NCI-H2227 treated with DMSO at 0.1 percent for 48 hours (cell line): ENCODE measurements around the gene USF2.
A peak's percentile ranks its signal among the peaks of the same experiment; 100 is the strongest.
"Not testable (repeated sequence)": the region's sequence is repeated elsewhere in the genome, so short reads cannot be mapped to it uniquely, and the experiment has no call there.

Source experiments
- DNase-seq: peaks from one replicate; lab custom pipeline; 2025; lab: John Stamatoyannopoulos, UW

The USF2 gene

GRCh38 chr19:35268536-35269437 is at the start of gene USF2:
Gene USF2, plus strand, starts transcription at chr19:35268962. Its CDS starts 140 bp downstream, at chr19:35269102.
- DNase-seq, result peak; percentile 98

GRCh38 chr19:35219008-35219407 is 49.8 kb upstream of the USF2 start:
- DNase-seq, result no peak

GRCh38 chr19:35220315-35220921 is 48.3 kb upstream of the USF2 start:
- DNase-seq, result peak; percentile 58

GRCh38 chr19:35220973-35221590 is 47.7 kb upstream of the USF2 start:
- not testable (repeated sequence) for DNase-seq

- DNase-seq, result no peak
These were observed 46.3 kb upstream of the USF2 start for GRCh38 chr19:35222373-35223015.

GRCh38 chr19:35223084-35223790 is 45.5 kb upstream of the USF2 start:
- no peak for DNase-seq

GRCh38 chr19:35223862-35224505 is 44.8 kb upstream of the USF2 start:
- no peak for DNase-seq

- no peak for DNase-seq
These were observed 43.8 kb upstream of the USF2 start for GRCh38 chr19:35224681-35225571.

GRCh38 chr19:35225951-35226350 is 42.8 kb upstream of the USF2 start:
- DNase-seq, result no peak

- no peak for DNase-seq
These were observed 42.0 kb upstream of the USF2 start for GRCh38 chr19:35226748-35227147.

- DNase-seq, result no peak
These were observed 40.4 kb upstream of the USF2 start, which contains the start of gene FAM187B for GRCh38 chr19:35228177-35228930. Gene FAM187B, minus strand, starts transcription at chr19:35228739. Its CDS starts 59 bp downstream, at chr19:35228680.

GRCh38 chr19:35229601-35230000 is 39.2 kb upstream of the USF2 start:
- DNase-seq, result no peak

GRCh38 chr19:35231956-35232645 is 36.7 kb upstream of the USF2 start:
- no peak for DNase-seq

- DNase-seq, result no peak
These were observed 35.9 kb upstream of the USF2 start for GRCh38 chr19:35232912-35233311.

- no peak for DNase-seq
These were observed 31.9 kb upstream of the USF2 start for GRCh38 chr19:35236638-35237400.

- not testable (repeated sequence) for DNase-seq
These were observed 29.2 kb upstream of the USF2 start for GRCh38 chr19:35239597-35239996.

GRCh38 chr19:35240327-35240726 is 28.4 kb upstream of the USF2 start:
- DNase-seq, result no peak

- no peak for DNase-seq
These were observed 27.3 kb upstream of the USF2 start for GRCh38 chr19:35241417-35241816.
